HG02973 (cell line): ENCODE measurements around the gene GPAM.
A peak's percentile ranks its signal among the peaks of the same experiment; 100 is the strongest.

Source experiments
- ATAC-seq: cut with Tn5 transposase; IDR thresholded peaks from one replicate; pipeline ENCODE4 v1.9.1; 2021; ENCODE audit warnings: moderate library complexity; ENCODE audit not compliant: unreplicated experiment

Gene GPAM

GRCh38 chr10:112185959-112186358 lies 2.4 kb upstream of the GPAM start:
- no peak for ATAC-seq

- ATAC-seq, result no peak
Measured at GRCh38 chr10:112184379-112184778, 814 bp upstream of the GPAM start.

- ATAC-seq, result no peak
Measured at GRCh38 chr10:112184052-112184371, 447 bp upstream of the GPAM start.

- no peak for ATAC-seq
Measured at GRCh38 chr10:112182784-112183328, 709 bp downstream of the GPAM start.

GRCh38 chr10:112177247-112177646 lies 6.3 kb downstream of the GPAM start:
- ATAC-seq, result no peak

GRCh38 chr10:112176543-112176942 lies 7.0 kb downstream of the GPAM start:
- no peak for ATAC-seq

- no peak for ATAC-seq
Measured at GRCh38 chr10:112175409-112175808, 8.2 kb downstream of the GPAM start.

GRCh38 chr10:112173206-112173605 lies 10.4 kb downstream of the GPAM start:
- no peak for ATAC-seq

GRCh38 chr10:112168733-112169132 lies 14.8 kb downstream of the GPAM start:
- ATAC-seq, result no peak

GRCh38 chr10:112166800-112167199 lies 16.8 kb downstream of the GPAM start:
- ATAC-seq, result no peak

- no peak for ATAC-seq
Measured at GRCh38 chr10:112161757-112162518, 21.6 kb downstream of the GPAM start.

- no peak for ATAC-seq
Measured at GRCh38 chr10:112160834-112161233, 22.7 kb downstream of the GPAM start.

- no peak for ATAC-seq
Measured at GRCh38 chr10:112159469-112159868, 24.1 kb downstream of the GPAM start.

GRCh38 chr10:112151524-112152039 lies 32.0 kb downstream of the GPAM start:
- no peak for ATAC-seq

- no peak for ATAC-seq
Measured at GRCh38 chr10:112148331-112148730, 35.2 kb downstream of the GPAM start.

- no peak for ATAC-seq
Measured at GRCh38 chr10:112146799-112147198, 36.8 kb downstream of the GPAM start.

- ATAC-seq, result no peak
Measured at GRCh38 chr10:112145263-112145662, 38.3 kb downstream of the GPAM start.

GRCh38 chr10:112143420-112143819 lies 40.1 kb downstream of the GPAM start:
- no peak for ATAC-seq

- no peak for ATAC-seq
Measured at GRCh38 chr10:112141292-112141691, 42.3 kb downstream of the GPAM start.

GRCh38 chr10:112140110-112140970 lies 43.2 kb downstream of the GPAM start:
- ATAC-seq, result peak; percentile 100

GRCh38 chr10:112139176-112139575 lies 44.4 kb downstream of the GPAM start:
- no peak for ATAC-seq
